Measurements from ENCODE around the gene RSAD1.

DNA sequence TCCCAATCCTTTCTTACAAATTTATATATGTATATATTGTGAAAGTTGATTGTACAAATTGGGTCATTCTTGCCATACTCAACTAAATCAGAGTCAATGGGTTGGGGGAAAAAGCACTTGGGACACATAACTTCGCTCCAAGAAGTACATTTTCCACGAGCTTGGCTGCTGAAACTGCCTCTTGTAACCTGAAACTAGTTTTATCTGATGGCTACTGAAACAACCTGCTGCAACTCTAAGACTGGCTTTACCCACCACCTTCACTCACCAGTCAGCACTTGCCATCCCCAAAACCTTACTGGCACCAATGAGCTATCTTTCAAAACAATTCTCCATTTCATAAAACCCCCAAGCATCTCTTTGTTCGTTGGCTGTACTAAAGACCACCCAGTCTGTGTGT lies 15.1 kb downstream of the RSAD1 start:
- TF ChIP-seq, protein P1, sequence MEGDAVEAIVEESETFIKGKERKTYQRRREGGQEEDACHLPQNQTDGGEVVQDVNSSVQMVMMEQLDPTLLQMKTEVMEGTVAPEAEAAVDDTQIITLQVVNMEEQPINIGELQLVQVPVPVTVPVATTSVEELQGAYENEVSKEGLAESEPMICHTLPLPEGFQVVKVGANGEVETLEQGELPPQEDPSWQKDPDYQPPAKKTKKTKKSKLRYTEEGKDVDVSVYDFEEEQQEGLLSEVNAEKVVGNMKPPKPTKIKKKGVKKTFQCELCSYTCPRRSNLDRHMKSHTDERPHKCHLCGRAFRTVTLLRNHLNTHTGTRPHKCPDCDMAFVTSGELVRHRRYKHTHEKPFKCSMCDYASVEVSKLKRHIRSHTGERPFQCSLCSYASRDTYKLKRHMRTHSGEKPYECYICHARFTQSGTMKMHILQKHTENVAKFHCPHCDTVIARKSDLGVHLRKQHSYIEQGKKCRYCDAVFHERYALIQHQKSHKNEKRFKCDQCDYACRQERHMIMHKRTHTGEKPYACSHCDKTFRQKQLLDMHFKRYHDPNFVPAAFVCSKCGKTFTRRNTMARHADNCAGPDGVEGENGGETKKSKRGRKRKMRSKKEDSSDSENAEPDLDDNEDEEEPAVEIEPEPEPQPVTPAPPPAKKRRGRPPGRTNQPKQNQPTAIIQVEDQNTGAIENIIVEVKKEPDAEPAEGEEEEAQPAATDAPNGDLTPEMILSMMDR (IDR thresholded peaks at IDR 0.05) = no peak
- no peak for TF ChIP-seq POLR2A (IDR thresholded peaks at IDR 0.05)

Measured in body of pancreas (tissue), 4 donors.